ENCODE measurements around the gene ITGAE. TPM values are rescaled to one million over a fixed set of nuclear protein-coding genes. Genes with fewer than 3 reads are reported as not detected.

The ITGAE gene
- total and polyA plus RNA-seq, 5 donors from 2014 or later, result 14.2 to 46.4 (median 36.9) TPM

DNA sequence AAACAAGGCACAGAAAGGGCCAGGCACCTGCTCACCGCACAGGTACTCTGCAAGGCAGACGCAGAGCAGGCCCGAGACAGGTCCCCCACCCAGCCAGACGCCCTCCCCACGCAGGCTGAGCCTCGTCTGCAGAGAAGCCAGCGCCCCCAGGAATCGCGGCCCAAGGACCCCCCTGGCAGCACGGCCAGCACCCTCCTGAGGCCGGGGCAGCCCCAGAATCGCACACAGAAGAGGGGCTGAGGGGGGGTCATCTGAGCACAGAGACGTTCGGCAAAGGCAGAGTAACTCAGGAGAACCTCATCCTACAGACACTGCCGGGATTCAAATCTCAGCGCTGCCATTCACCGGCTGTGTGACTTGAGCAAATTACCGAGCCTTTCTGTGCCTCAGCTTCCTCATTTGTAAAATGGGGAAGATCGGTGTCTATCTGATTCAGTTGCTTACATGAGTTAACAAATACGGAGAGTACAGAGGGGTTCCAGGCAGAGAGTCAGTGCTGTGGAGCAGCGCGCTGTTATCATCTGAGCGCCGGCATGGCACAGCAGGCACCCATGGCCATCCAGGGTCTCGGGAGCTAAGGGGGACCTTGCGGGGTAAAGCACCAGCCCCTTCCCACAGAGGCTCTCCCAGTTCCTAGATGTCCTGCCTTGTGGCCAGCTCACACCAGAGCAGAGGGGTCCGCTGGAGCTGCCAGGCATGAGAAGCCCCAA lies 122.0 kb downstream of the ITGAE start:
- no peak overlapping the region for H3K27ac ChIP-seq (ENCODE audit: insufficient read depth, low read length, poor library complexity, severe bottlenecking)
- Mint-ChIP-seq H3K4me1 (peaks cover 0 to 22% (median 2%) of the 10 kb centered on the region in 4 donors), H3K36me3 (no peaks in the 10 kb centered on the region), H3K27me3 (no peaks in the 10 kb centered on the region), H3K27ac (no peak overlapping the region), H3K9me3 (no peaks in the 10 kb centered on the region), H3K4me3 (no peak overlapping the region)
- H3K36me3 ChIP-seq (ENCODE audit: control insufficient read depth, insufficient read depth, low read length), result peaks cover 4% of the 10 kb centered on the region
- DNase-seq, result no peak
- ATAC-seq (ENCODE audit: low read depth in 2 of 2), result no peak
- H3K4me1 ChIP-seq (ENCODE audit: control insufficient read depth, insufficient read depth, low read length, poor library complexity, severe bottlenecking), result no peaks in the 10 kb centered on the region
- no peaks in the 10 kb centered on the region for H3K27me3 ChIP-seq (ENCODE audit: control insufficient read depth, insufficient read depth, low read length)
- H3K4me3 ChIP-seq (ENCODE audit: low read depth, low read length), result no peak overlapping the region
- H3K9me3 ChIP-seq (ENCODE audit: control insufficient read depth in 2 of 2, low read length in 2 of 2), result no peaks in the 10 kb centered on the region

DNA sequence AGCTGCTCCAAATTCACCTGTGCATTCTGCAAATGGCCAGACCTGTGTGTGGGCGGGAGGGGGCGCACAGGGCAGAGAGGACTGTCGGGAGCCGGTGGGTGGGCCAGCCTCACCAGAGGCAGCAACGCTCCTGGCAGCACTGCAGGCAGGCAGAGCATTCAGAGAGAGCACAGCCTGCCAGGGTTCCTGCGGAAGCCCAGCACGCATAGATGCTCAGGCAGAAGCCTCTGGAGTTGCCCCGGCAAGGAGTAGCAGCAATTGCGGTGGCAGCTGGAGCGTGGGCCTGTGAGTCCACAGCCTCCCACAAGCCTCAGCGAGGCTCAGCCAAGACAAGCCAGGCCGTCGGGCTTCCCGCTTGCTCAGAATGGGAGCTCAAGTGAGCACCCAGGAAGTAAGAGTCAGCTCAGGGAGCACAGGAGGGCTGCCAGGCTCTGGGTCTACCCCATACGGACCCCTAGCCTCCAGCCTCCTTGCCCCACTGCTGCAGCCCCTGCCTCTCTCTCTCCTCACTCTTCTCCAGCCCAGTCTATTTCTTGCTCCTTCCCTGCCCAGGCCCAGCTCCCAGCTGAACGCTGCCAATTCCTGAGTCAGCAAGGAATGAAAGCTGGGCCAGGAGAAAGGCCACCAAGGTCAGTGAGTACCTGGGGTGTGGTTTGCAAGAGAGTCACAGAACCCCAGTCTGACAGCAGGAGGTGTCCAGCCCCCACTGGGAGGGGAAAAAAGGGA lies 122.7 kb downstream of the ITGAE start:
- H3K27ac Mint-ChIP-seq, result peak overlapping the region in 1 of 3 donors; percentile 38
- no peak for ATAC-seq (ENCODE audit: low read depth in 2 of 2)
- H3K4me1 Mint-ChIP-seq, result peaks cover 0 to 21% (median 2%) of the 10 kb centered on the region in 4 donors

DNA sequence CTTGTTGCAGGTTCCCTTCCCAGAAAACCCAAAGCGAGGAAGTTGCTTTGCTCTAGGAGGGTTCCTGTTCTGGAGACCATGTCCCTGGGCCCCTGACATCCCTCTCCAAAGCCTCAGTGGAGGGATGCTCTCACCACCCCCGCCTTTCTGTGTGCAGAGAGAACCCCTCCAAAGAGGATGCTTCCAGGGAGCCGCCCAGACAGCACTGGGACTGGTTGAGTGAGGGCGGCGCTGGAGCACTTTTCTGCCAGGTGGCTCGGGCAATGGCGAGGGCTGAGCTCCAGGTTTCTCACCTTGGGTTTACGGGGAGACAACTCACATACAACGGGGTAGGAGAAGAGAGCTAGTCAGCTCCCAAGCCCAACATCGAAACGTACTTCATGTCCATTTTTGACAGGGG lies 125.1 kb downstream of the ITGAE start:
- H3K4me1 ChIP-seq (ENCODE audit: control insufficient read depth, insufficient read depth, low read length, poor library complexity, severe bottlenecking), result no peaks in the 10 kb centered on the region
- DNase-seq (no peak), ATAC-seq (ENCODE audit: low read depth in 2 of 2) (no peak)
- Mint-ChIP-seq H3K4me3 (no peak overlapping the region), H3K4me1 (peaks cover 0 to 21% (median 9%) of the 10 kb centered on the region in 4 donors), H3K27ac (no peak overlapping the region), H3K27me3 (no peaks in the 10 kb centered on the region), H3K36me3 (no peaks in the 10 kb centered on the region), H3K9me3 (no peaks in the 10 kb centered on the region)
- H3K36me3 ChIP-seq (ENCODE audit: control insufficient read depth, insufficient read depth, low read length), result peaks cover 4% of the 10 kb centered on the region
- no peaks in the 10 kb centered on the region for H3K9me3 ChIP-seq (ENCODE audit: control insufficient read depth in 2 of 2, low read length in 2 of 2)
- H3K27ac ChIP-seq (ENCODE audit: insufficient read depth, low read length, poor library complexity, severe bottlenecking), result no peak overlapping the region
- no peaks in the 10 kb centered on the region for H3K27me3 ChIP-seq (ENCODE audit: control insufficient read depth, insufficient read depth, low read length)
- H3K4me3 ChIP-seq (ENCODE audit: low read depth, low read length), result no peak overlapping the region

More for the DNA sequence above, 122.7 kb downstream of the ITGAE start:
- Mint-ChIP-seq H3K27me3 (no peaks in the 10 kb centered on the region), H3K4me3 (no peak overlapping the region), H3K36me3 (no peaks in the 10 kb centered on the region), H3K9me3 (no peaks in the 10 kb centered on the region)
- Histone ChIP-seq H3K27me3 (ENCODE audit: control insufficient read depth, insufficient read depth, low read length) (no peaks in the 10 kb centered on the region), H3K4me1 (ENCODE audit: control insufficient read depth, insufficient read depth, low read length, poor library complexity, severe bottlenecking) (no peaks in the 10 kb centered on the region), H3K4me3 (ENCODE audit: low read depth, low read length) (no peak overlapping the region), H3K9me3 (ENCODE audit: control insufficient read depth in 2 of 2, low read length in 2 of 2) (no peaks in the 10 kb centered on the region), H3K27ac (ENCODE audit: insufficient read depth, low read length, poor library complexity, severe bottlenecking) (no peak overlapping the region), H3K36me3 (ENCODE audit: control insufficient read depth, insufficient read depth, low read length) (peaks cover 4% of the 10 kb centered on the region)
- no peak for DNase-seq

DNA sequence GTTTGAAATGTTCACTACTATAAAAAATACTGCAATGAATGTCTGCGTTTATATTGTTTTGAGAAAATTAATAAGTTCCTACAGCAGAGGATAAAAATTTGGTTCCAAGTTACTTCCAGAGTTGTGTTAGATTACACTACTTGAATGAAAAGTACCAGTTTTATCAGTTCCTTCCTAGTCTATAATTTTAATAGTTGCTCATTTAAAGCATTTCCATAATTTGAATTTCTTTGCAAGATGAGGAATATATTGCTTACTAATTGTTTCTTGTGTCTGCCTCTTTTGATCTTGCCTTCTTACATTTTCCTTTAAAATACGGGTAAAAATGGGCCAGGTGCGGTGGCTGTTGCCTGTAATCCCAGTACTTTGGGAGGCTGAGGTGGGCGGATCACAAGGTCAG lies 128.4 kb downstream of the ITGAE start:
- Histone ChIP-seq H3K4me3 (ENCODE audit: low read depth, low read length) (no peak overlapping the region), H3K9me3 (ENCODE audit: control insufficient read depth in 2 of 2, low read length in 2 of 2) (no peaks in the 10 kb centered on the region), H3K36me3 (ENCODE audit: control insufficient read depth, insufficient read depth, low read length) (no peaks in the 10 kb centered on the region), H3K27ac (ENCODE audit: insufficient read depth, low read length, poor library complexity, severe bottlenecking) (no peak overlapping the region), H3K4me1 (ENCODE audit: control insufficient read depth, insufficient read depth, low read length, poor library complexity, severe bottlenecking) (peaks cover 17% of the 10 kb centered on the region), H3K27me3 (ENCODE audit: control insufficient read depth, insufficient read depth, low read length) (no peaks in the 10 kb centered on the region)
- ATAC-seq (ENCODE audit: low read depth in 2 of 2) (no peak), DNase-seq (no peak)
- H3K9me3 Mint-ChIP-seq, result no peaks in the 10 kb centered on the region
- H3K36me3 Mint-ChIP-seq, result no peaks in the 10 kb centered on the region
- no peak overlapping the region for H3K27ac Mint-ChIP-seq
- no peaks in the 10 kb centered on the region for H3K27me3 Mint-ChIP-seq
- peaks cover 5 to 35% (median 20%) of the 10 kb centered on the region in 4 donors for H3K4me1 Mint-ChIP-seq
- peak overlapping the region in 2 of 4 donors; percentile 57 to 63 for H3K4me3 Mint-ChIP-seq

DNA sequence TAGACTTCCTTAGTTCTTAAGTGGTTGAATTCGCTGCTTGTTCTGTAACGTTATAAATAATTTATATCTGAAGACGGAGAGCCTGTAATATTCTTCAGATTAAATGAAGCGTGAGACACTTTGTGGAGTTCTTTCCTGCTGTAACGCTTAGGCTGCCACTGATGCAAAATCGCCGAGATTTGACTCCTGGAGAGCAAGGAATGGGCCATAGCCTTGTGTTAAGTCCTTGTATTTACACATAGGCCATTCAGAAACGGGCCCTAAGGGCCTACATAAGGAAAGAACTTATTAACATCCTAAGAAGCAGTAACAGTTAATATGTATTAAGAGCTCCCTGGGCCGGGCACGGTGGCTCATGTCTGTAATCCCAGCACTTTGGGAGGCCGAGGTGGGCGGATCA lies 131.4 kb downstream of the ITGAE start:
- peak overlapping the region; percentile 91 to 97 (median 95) for H3K4me3 Mint-ChIP-seq
- Histone ChIP-seq H3K4me3 (ENCODE audit: low read depth, low read length) (peak overlapping the region; percentile 71), H3K4me1 (ENCODE audit: control insufficient read depth, insufficient read depth, low read length, poor library complexity, severe bottlenecking) (peaks cover 20% of the 10 kb centered on the region), H3K36me3 (ENCODE audit: control insufficient read depth, insufficient read depth, low read length) (no peaks in the 10 kb centered on the region), H3K9me3 (ENCODE audit: control insufficient read depth in 2 of 2, low read length in 2 of 2) (no peaks in the 10 kb centered on the region), H3K27me3 (ENCODE audit: control insufficient read depth, insufficient read depth, low read length) (no peaks in the 10 kb centered on the region), H3K27ac (ENCODE audit: insufficient read depth, low read length, poor library complexity, severe bottlenecking) (peak overlapping the region; percentile 71)
- H3K27ac Mint-ChIP-seq, result peak overlapping the region; percentile 48 to 92 (median 87)
- no peak for ATAC-seq (ENCODE audit: low read depth in 2 of 2)
- H3K9me3 Mint-ChIP-seq, result no peaks in the 10 kb centered on the region
- DNase-seq, result no peak
- H3K36me3 Mint-ChIP-seq, result no peaks in the 10 kb centered on the region
- no peaks in the 10 kb centered on the region for H3K27me3 Mint-ChIP-seq
- H3K4me1 Mint-ChIP-seq, result peaks cover 5 to 40% (median 28%) of the 10 kb centered on the region in 4 donors

DNA sequence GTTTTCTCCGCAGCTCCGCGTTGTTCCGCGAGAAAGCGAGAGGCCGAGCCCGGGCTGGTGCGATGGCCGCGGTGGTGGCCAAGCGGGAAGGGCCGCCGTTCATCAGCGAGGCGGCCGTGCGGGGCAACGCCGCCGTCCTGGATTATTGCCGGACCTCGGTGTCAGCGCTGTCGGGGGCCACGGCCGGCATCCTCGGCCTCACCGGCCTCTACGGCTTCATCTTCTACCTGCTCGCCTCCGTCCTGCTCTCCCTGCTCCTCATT lies 132.0 kb downstream of the ITGAE start:
- no peaks in the 10 kb centered on the region for H3K9me3 Mint-ChIP-seq
- H3K4me1 Mint-ChIP-seq, result peaks cover 5 to 38% (median 28%) of the 10 kb centered on the region in 4 donors
- no peak for DNase-seq
- ATAC-seq (ENCODE audit: low read depth in 2 of 2), result no peak
- no peaks in the 10 kb centered on the region for H3K36me3 Mint-ChIP-seq
- Histone ChIP-seq H3K36me3 (ENCODE audit: control insufficient read depth, insufficient read depth, low read length) (no peaks in the 10 kb centered on the region), H3K27ac (ENCODE audit: insufficient read depth, low read length, poor library complexity, severe bottlenecking) (peak overlapping the region; percentile 71), H3K9me3 (ENCODE audit: control insufficient read depth in 2 of 2, low read length in 2 of 2) (no peaks in the 10 kb centered on the region), H3K4me1 (ENCODE audit: control insufficient read depth, insufficient read depth, low read length, poor library complexity, severe bottlenecking) (peaks cover 20% of the 10 kb centered on the region), H3K27me3 (ENCODE audit: control insufficient read depth, insufficient read depth, low read length) (no peaks in the 10 kb centered on the region), H3K4me3 (ENCODE audit: low read depth, low read length) (peak overlapping the region; percentile 71)
- H3K27ac Mint-ChIP-seq, result peak overlapping the region; percentile 79 to 92 (median 87)
- peak overlapping the region; percentile 91 to 97 (median 95) for H3K4me3 Mint-ChIP-seq
- H3K27me3 Mint-ChIP-seq, result no peaks in the 10 kb centered on the region

DNA sequence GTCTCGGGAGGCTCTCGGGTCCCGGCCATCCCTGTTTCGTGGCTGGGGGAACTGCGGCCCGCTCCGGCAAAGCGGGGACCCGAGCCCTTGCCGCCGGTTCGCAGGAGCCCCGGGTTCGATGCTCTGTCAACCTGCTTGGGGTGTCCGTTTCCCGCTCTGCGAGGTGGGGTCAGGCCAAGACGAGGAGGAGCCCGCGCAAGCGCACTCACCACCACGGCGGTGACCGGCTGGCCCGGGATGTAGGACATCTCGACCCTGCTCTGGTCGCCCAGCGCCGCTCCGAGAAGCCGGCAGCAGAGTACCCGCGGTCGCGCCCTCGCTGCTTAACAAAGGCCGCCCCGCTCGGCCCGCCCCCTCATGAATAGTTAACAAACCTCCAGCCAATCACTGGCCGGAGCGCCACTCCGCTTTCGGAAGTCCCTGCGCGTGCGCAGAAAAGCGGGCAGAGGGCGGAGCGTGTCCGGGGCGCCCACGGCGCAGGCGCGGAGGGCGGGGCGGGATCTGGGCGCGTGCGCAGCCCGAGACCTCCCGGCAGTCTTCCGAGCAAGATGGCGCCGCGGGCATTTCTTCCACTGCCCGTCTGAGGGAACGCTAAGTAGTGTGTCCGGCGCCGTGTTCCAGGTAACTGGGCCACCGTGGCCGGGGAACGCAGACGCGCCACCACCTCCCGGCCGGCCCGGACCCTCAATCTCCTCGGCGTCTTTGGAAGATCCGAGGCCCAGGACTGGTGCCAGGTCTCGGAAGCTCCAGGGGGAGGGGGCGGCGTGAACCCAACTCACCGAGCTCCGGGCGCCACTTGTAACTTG lies 132.5 kb downstream of the ITGAE start, which contains the start of the genes EMC6 and TAX1BP3:
EMC6 (plus strand) TSS at position 534 of the 806 bp plus-strand sequence. CDS start 335 bp downstream, outside the sequence.
TAX1BP3 (minus strand) TSS at position 300 of the 806 bp plus-strand sequence; CDS start at position 248, 52 bp downstream.
- H3K4me3 Mint-ChIP-seq, result peak within 1 kb of the TSS; percentile 91 to 97 (median 95)
- no peaks in the 10 kb centered on the region for H3K9me3 Mint-ChIP-seq
- no peaks in the 10 kb centered on the region for H3K27me3 Mint-ChIP-seq
- H3K4me1 Mint-ChIP-seq, result peaks cover 5 to 38% (median 28%) of the 10 kb centered on the region in 4 donors
- Histone ChIP-seq H3K27me3 (ENCODE audit: control insufficient read depth, insufficient read depth, low read length) (no peaks in the 10 kb centered on the region), H3K4me1 (ENCODE audit: control insufficient read depth, insufficient read depth, low read length, poor library complexity, severe bottlenecking) (peaks cover 20% of the 10 kb centered on the region), H3K36me3 (ENCODE audit: control insufficient read depth, insufficient read depth, low read length) (no peaks in the 10 kb centered on the region), H3K4me3 (ENCODE audit: low read depth, low read length) (peak within 1 kb of the TSS; percentile 71), H3K27ac (ENCODE audit: insufficient read depth, low read length, poor library complexity, severe bottlenecking) (peak within 1 kb of the TSS; percentile 71), H3K9me3 (ENCODE audit: control insufficient read depth in 2 of 2, low read length in 2 of 2) (no peaks in the 10 kb centered on the region)
- DNase-seq (peak; percentile 97 to 100 (median 97)), ATAC-seq (ENCODE audit: low read depth in 2 of 2) (peak; percentile 92 to 94)
- peak within 1 kb of the TSS; percentile 79 to 93 (median 92) for H3K27ac Mint-ChIP-seq
- no peaks in the 10 kb centered on the region for H3K36me3 Mint-ChIP-seq
